Psoas muscle (tissue), 8 donors: ENCODE results near the gene HOXA11. TPM values are rescaled to one million over a fixed set of nuclear protein-coding genes. Genes with fewer than 3 reads are reported as not detected.

Experiments used
- ATAC-seq, 4 donors: fragments of 200-7000 bp; cut with Tn5 transposase; one replicate each; pipeline ENCODE4 v1.9.1; 2020; ENCODE audit warnings: moderate library complexity in 3 of 4, mild to moderate bottlenecking in 2 of 4
- DNase-seq, 2 donors: peaks; one replicate each; pipeline ENCODE4 v3.0.0-alpha.2; 2020
- H3K27ac ChIP-seq: fragments of 200-600 bp; one replicate; pipeline ENCODE4 v1.8.0; 2022
- H3K27me3 ChIP-seq, 3 donors: fragments of 200-600 bp in 1 of 3; one replicate each; pipeline versions ENCODE4 v1.6.1 to v1.8.0; 2013 to 2022; ENCODE audit warnings: low read length in 2 of 3, mild to moderate bottlenecking in 2 of 3, moderate library complexity in 1 of 3; ENCODE audit not compliant: insufficient read depth in 3 of 3
- H3K36me3 ChIP-seq, 2 donors: fragments of 200-600 bp in 1 of 2; one replicate each; pipeline versions ENCODE4 v1.6.1 to v1.8.0; 2013 to 2022; ENCODE audit warnings: low read depth in 1 of 2, mild to moderate bottlenecking in 1 of 2, moderate library complexity in 1 of 2; ENCODE audit not compliant: insufficient read depth in 1 of 2
- H3K4me1 ChIP-seq: fragments of 200-600 bp; one replicate; pipeline ENCODE4 v1.8.0; 2022
- H3K4me3 ChIP-seq: fragments of 200-600 bp; one replicate; pipeline ENCODE4 v1.8.0; 2022; ENCODE audit warnings: mild to moderate bottlenecking
- H3K9me3 ChIP-seq: fragments of 200-600 bp; one replicate; pipeline ENCODE4 v1.8.0; 2022
- WGBS, 3 donors: extraction: QIAGEN DNeasy Blood & Tissue Kit; methylation state at CpG; one replicate each; pipeline versions ENCODE4 v1.1.6 to v1.1.7; 2013; 5-methylcytosine and 5-hydroxymethylcytosine counted together
- intact Hi-C, 2 donors: fragments of 100-400 bp; cut with DNase I; formaldehyde crosslinking; loops; one replicate each; pipeline versions ENCODE4 v1.11.0 to v1.14.2; 2022
- polyA plus RNA-seq, 3 donors: library from polyadenylated mRNA; stranded (reverse); fragments of 200-250 nt; gene quantifications; one replicate each; pipeline ENCODE4 v1.2.3, GENCODE V29; 2013
- total RNA-seq, 4 donors: library from RNA; stranded (reverse); fragmentation: NEBNext Ultra II Directional in 2 of 4; extraction: Animal tissue kit (Norgen Biotek cat#: 25700) in 2 of 4; gene quantifications; one replicate each; pipeline versions ENCODE4 v1.2.1 to v1.2.4, GENCODE V29; 2021 to 2023
- TF ChIP-seq, protein P1 (sequence below): fragments of 200-600 bp; IDR thresholded peaks from one replicate; pipeline ENCODE4 v1.8.0; 2022; ENCODE audit warnings: antibody characterized with exemption
- donor health status: healthy with polysubstance abuse.
- donor health status: DM: no; HTN: no; CAD: no; lungs with moderate emphysema.
- donor health status: Bipolar disorder and iron deficiency.
- donor health status: healthy.
- donor health status: DM: yes; HTN: yes; CAD: no.
- donor health status: DM: no; HTN: no; CAD: no.
- donor health status: DM: no; HTN: no; CAD: no.
- donor health status: DM: yes; HTN: yes; CAD: no.

HOXA11 gene
- total and polyA plus RNA-seq, 7 donors: 0.08 to 1.1 (median 0.57) TPM; not detected in 3

DNA sequence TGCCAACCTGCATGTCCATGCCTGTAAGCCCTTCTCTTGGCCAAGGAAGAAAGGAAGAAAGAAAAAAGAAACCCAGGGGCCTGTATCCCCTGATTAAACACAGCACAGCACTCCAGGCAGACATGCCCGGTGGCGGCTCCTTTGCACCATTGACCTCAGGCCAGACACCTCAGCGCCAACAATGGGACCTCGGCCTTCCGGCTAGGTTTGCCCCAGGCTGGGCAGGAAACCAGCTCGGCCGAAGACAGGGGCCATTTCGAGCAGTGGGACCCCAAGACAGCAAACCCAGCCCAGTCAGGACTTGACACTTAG is 13.8 kb downstream of the HOXA11 start:
- H3K27ac ChIP-seq: peak overlapping the region; percentile 92
- no peaks in the 10 kb centered on the region for H3K9me3 ChIP-seq
- no peaks in the 10 kb centered on the region for H3K27me3 ChIP-seq
- H3K36me3 ChIP-seq: no peaks in the 10 kb centered on the region
- TF ChIP-seq, protein P1, sequence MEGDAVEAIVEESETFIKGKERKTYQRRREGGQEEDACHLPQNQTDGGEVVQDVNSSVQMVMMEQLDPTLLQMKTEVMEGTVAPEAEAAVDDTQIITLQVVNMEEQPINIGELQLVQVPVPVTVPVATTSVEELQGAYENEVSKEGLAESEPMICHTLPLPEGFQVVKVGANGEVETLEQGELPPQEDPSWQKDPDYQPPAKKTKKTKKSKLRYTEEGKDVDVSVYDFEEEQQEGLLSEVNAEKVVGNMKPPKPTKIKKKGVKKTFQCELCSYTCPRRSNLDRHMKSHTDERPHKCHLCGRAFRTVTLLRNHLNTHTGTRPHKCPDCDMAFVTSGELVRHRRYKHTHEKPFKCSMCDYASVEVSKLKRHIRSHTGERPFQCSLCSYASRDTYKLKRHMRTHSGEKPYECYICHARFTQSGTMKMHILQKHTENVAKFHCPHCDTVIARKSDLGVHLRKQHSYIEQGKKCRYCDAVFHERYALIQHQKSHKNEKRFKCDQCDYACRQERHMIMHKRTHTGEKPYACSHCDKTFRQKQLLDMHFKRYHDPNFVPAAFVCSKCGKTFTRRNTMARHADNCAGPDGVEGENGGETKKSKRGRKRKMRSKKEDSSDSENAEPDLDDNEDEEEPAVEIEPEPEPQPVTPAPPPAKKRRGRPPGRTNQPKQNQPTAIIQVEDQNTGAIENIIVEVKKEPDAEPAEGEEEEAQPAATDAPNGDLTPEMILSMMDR: no peak
- peaks cover 17% of the 10 kb centered on the region for H3K4me1 ChIP-seq
- intact Hi-C loops: no loop called here
- ATAC-seq (no peak), DNase-seq (peak in 1 of 2 donors; percentile 75)
- peak overlapping the region; percentile 79 for H3K4me3 ChIP-seq
- 9 to 26% (median 15%) methylated on average over 8 of the region's 8 CpGs for WGBS, 3 donors

DNA sequence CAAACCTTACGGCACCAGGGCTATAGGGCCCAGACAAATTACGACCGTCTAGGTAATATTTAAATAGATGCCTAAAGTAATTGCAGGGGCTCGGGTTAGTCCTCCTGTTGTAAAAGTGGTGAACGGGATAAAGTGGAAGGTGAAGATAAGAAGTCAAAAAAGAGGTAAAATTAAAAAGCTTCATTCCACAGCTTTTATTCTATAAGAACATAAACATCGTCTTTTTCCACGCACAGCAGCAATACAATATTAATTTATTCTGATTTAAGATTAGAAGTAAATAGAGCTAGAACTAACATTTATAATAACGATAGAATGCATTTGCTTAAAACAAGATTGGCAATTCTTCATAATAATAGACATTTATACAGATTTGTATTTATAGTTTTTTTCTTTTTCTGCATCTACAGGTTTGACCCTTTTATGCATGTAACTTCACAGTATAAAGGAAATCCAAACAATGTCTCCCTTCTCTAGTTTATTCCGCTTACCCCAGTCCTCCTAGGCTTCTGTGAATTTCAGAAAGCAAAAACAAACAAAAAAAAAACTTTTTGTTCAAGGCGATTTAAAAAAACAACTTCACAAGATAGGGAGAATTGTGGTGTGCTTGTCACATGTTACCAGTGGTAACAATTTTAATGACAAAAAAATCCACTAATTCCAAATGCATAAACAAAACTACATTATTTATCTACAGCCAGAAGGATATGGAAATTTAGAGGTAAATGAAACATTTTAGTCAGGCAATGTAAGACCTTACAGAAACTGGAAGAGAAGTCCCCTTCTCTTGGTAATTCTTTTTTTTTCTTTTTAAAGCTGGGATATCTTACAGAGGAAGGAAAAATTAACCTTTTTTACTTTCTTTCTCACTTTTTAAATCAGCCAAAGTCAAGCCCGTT is 14.4 kb downstream of the HOXA11 start:
- H3K36me3 ChIP-seq: no peaks in the 10 kb centered on the region
- DNase-seq (no peak), ATAC-seq (no peak)
- peak overlapping the region; percentile 79 for H3K4me3 ChIP-seq
- TF ChIP-seq, protein P1: no peak
- peak overlapping the region; percentile 92 for H3K27ac ChIP-seq
- intact Hi-C loops: no loop called here
- H3K4me1 ChIP-seq: peaks cover 17% of the 10 kb centered on the region
- H3K27me3 ChIP-seq: no peaks in the 10 kb centered on the region
- 26 to 35% (median 31%) methylated on average over 11 of the region's 11 CpGs for WGBS, 3 donors
- no peaks in the 10 kb centered on the region for H3K9me3 ChIP-seq

DNA sequence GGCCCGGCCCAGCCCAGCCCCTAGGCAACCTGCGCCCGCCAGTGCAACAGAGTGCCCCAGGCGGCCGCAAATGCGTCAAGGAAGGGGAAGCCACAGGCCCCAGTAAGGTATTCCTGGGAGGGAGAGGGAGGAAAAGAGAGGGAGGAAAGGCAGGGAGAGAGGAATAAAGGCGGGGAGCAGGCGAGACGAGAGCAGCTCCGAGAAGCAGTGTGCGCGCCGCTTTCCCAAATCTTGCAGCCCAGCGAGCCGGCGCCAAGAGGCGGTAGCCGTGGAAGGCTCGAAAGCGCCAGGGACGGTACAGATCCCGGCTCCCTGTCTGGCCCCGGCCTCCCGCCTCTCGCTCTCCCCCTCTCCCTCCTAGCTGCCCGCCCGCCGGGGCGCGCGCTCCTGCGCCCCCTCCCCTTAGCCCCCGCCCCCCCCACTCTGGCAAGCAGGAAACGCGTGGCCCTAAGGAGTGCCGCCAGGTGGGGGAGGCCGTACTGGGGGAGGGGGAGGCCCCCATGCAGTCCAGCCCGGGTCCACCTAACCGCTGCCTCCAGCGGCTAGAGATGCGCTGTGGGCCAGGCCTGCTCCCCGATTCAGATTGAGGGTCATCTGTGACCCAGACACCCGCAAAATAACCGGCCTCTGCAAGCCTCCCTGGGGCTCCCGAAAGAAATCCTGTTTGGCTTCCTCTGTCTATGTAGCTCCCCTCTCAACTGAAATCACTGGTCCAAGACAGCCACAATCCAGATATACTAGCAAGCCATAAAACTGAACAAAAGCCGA is 15.2 kb downstream of the HOXA11 start:
- ATAC-seq (no peak), DNase-seq (peak in 1 of 2 donors; percentile 70)
- no peaks in the 10 kb centered on the region for H3K27me3 ChIP-seq
- TF ChIP-seq, protein P1: no peak
- intact Hi-C loops: loop anchor here (1.0 to 10.0 kb wide), 4 partner anchors 965 to 1605 kb away; partner anchors contain the start of genes CBX3 (in 1 of the 2) and HNRNPA2B1 (in 1 of the 2)
- H3K4me3 ChIP-seq: peak overlapping the region; percentile 79
- H3K36me3 ChIP-seq: no peaks in the 10 kb centered on the region
- H3K27ac ChIP-seq: peak overlapping the region; percentile 92
- peaks cover 14% of the 10 kb centered on the region for H3K4me1 ChIP-seq
- 3 to 6% (median 4%) methylated on average over 22 to 46 of the region's 46 CpGs for WGBS, 3 donors
- no peaks in the 10 kb centered on the region for H3K9me3 ChIP-seq

DNA sequence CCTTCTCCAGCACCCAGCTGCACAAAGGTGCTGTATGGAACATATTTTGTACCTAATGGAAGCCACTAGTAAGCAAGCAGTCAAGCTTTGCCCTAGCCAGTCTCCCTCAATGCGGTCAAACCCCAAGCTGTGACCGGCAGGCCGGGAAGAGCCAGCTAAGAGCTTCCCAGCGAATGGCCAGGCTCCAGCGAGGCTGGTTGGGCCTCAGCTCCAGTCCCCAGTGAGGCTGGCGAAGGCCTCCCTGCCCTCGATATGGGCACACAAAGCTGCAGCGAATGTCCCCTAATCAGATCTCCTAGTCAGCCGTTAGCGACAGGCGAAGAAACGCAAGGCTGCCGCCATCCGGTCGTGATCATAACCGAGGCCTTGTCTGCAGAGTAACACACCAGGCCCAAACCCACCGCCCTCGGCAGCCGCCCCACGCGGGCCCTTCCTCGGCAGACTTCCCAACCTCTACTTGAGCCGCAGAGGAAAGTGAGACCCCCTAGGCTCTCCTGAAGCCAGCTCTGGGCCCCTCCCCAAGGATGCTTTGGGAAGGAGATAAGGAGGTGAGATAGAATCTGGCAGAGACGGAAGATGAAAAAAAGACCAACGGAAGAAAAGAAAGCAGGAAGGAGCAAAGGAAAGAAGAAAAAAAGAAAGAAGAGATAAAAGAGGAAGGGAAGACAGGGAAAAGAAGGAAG is 16.6 kb downstream of the HOXA11 start:
- H3K4me3 ChIP-seq: peak overlapping the region; percentile 79
- H3K27me3 ChIP-seq: no peaks in the 10 kb centered on the region
- H3K9me3 ChIP-seq: no peaks in the 10 kb centered on the region
- H3K36me3 ChIP-seq: no peaks in the 10 kb centered on the region
- H3K27ac ChIP-seq: peak overlapping the region; percentile 92
- intact Hi-C loops: loop anchor here (5.0 to 10.0 kb wide), 3 partner anchors 964 to 1604 kb away; partner anchors contain the start of genes CBX3 (in 1 of the 2) and HNRNPA2B1 (in 1 of the 2)
- peaks cover 17% of the 10 kb centered on the region for H3K4me1 ChIP-seq
- TF ChIP-seq, protein P1: no peak
- WGBS, 3 donors: 20 to 26% (median 21%) methylated on average over 25 of the region's 25 CpGs
- DNase-seq: peak in 1 of 2 donors; percentile 88
- ATAC-seq: peak in 3 of 4 donors; percentile 26 to 47 (median 37)
